HEK293T (cell line): Measurements from ENCODE around the gene REC8.

Experiments
- BHLHE40 ChIP-seq: fragments of 450-650 bp; IDR thresholded peaks from 2 replicates; pipeline ENCODE4 v1.6.1; 2016; ENCODE audit warnings: mild to moderate bottlenecking, moderate library complexity, borderline replicate concordance
- FOXK2 ChIP-seq: fragments of 450-650 bp; IDR thresholded peaks from 2 replicates; pipeline ENCODE4 v1.6.1; 2016; ENCODE audit warnings: mild to moderate bottlenecking
- L3MBTL2 ChIP-seq: fragments of 450-650 bp; conservative IDR thresholded peaks from 2 replicates; pipeline ENCODE4 v1.6.1; 2016; ENCODE audit warnings: mild to moderate bottlenecking
- SP1 ChIP-seq: fragments of 450-650 bp; IDR thresholded peaks from 2 replicates; pipeline ENCODE4 v1.6.1; 2017
- TARDBP ChIP-seq: fragments of 450-650 bp; IDR thresholded peaks from 2 replicates; pipeline ENCODE4 v1.6.1; 2016

DNA sequence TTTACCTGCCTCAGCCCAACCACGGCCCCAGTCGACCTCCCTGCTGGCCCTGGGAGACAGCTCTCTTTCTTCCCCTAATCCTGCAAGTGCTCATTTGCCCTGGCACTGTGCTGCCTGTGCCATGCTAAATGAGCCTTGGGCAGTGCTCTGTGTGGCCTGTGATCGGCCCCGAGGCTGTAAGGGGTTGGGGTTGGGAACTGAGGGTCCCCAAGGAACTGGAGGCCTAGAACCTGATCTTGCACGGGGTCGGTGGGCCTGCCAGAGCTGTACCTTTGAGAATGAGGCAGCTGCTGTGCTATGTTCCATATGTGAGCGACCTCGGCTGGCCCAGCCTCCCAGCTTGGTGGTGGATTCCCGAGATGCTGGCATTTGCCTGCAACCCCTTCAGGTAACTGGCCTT lies 21.8 kb upstream of the REC8 start:
- no peak for TF ChIP-seq TARDBP
- no peak for TF ChIP-seq SP1
- TF ChIP-seq FOXK2, result no peak
- TF ChIP-seq BHLHE40, result no peak
- no peak for TF ChIP-seq L3MBTL2
